Kidney (tissue), 14 donors: ENCODE measurements around the gene GPNMB. TPM values are rescaled to one million over a fixed set of nuclear protein-coding genes. Genes with fewer than 3 reads are reported as not detected.

Experiments
- DNase-seq, 5 donors: peaks; one replicate each; pipeline ENCODE4 v3.0.0-alpha.2; 2013 to 2020
- FAIRE-seq: peaks from 2 replicates; lab custom pipeline; 2012; peaks lifted over from hg19 to GRCh38; lab: Jason Lieb, UNC
- H3K27ac ChIP-seq, 2 donors: one replicate each; pipeline ENCODE4 v1.7.0; 2013; ENCODE audit warnings: low read depth in 2 of 2, low read length in 2 of 2, inconsistent platforms in 1 of 2
- H3K27me3 ChIP-seq: one replicate; pipeline ENCODE4 v1.7.1; 2013; ENCODE audit warnings: low read length, inconsistent platforms; ENCODE audit not compliant: control insufficient read depth, insufficient read depth
- H3K36me3 ChIP-seq, 3 donors: one replicate each; pipeline versions ENCODE4 v1.7.0 to v1.7.1; 2013; ENCODE audit warnings: low read length in 3 of 3, control low read depth in 1 of 3, inconsistent platforms in 1 of 3; ENCODE audit not compliant: insufficient read depth in 3 of 3, control insufficient read depth in 2 of 3
- H3K4me1 ChIP-seq, 3 donors: one replicate each; pipeline versions ENCODE4 v1.7.0 to v1.7.1; 2013; ENCODE audit warnings: low read length in 3 of 3, inconsistent platforms in 1 of 3, low read depth in 1 of 3; ENCODE audit not compliant: control insufficient read depth in 2 of 3, insufficient read depth in 2 of 3
- H3K4me3 ChIP-seq, 3 donors: one replicate each; pipeline versions ENCODE4 v1.7.0 to v1.8.1; 2013; ENCODE audit warnings: low read length in 3 of 3, control low read depth in 1 of 3, inconsistent platforms in 1 of 3
- H3K9ac ChIP-seq, 3 donors: one replicate each; pipeline versions ENCODE4 v1.7.0 to v1.7.1; 2013; ENCODE audit warnings: low read length in 3 of 3, control low read depth in 1 of 3, inconsistent platforms in 1 of 3
- H3K9me3 ChIP-seq, 3 donors: one replicate each; pipeline versions ENCODE4 v1.7.0 to v1.7.1; 2013; ENCODE audit warnings: low read length in 3 of 3, control low read depth in 1 of 3, inconsistent platforms in 1 of 3; ENCODE audit not compliant: control insufficient read depth in 2 of 3, insufficient read depth in 1 of 3
- intact Hi-C: fragments of 100-400 bp; cut with DNase I; formaldehyde crosslinking; loops from one replicate; pipeline ENCODE4 v1.11.1; 2022
- polyA plus RNA-seq: library from polyadenylated mRNA; stranded (reverse); fragments of 350-450 nt; fragmentation: Illumina TruSeq; extraction: RNeasy Lipid Tissue Mini Kit (QIAGEN cat#74804); gene quantifications from one replicate; pipeline ENCODE4 v1.2.3, GENCODE V29; 2014; ENCODE audit warnings: low read depth, low replicate concordance; ENCODE audit not compliant: insufficient read depth
- total RNA-seq: library from RNA; stranded (reverse); fragmentation: NEBNext Ultra II Directional; extraction: Animal tissue kit (Norgen Biotek cat#: 25700); gene quantifications from one replicate; pipeline ENCODE4 v1.2.1, GENCODE V29; 2021
- TF ChIP-seq, protein P1 (sequence below): IDR thresholded peaks from 3 replicates; pipeline ENCODE4 v1.5.1; 2012; ENCODE audit warnings: mild to moderate bottlenecking, moderate library complexity, borderline replicate concordance; ENCODE audit not compliant: insufficient read depth; ENCODE audit errors: extremely low read depth
- donor health status: control.
- donor health status: control.
- donor health status: control.
- donor health status: control.
- donor health status: control.
- donor health status: DM: yes; HTN: yes; CAD: no.
- donor health status: Normal renal cell carcinoma (clear cell type).

The GPNMB gene
- total and polyA plus RNA-seq, 2 donors from 2014 or later = 43.9 to 60.6 TPM

- no peak for FAIRE-seq
- intact Hi-C loops = no loop called here
- Histone ChIP-seq H3K9ac (no peak overlapping the region), H3K4me1 (no peaks in the 10 kb centered on the region), H3K27ac (no peak overlapping the region), H3K9me3 (no peaks in the 10 kb centered on the region), H3K27me3 (no peaks in the 10 kb centered on the region), H3K4me3 (no peak overlapping the region), H3K36me3 (no peaks in the 10 kb centered on the region)
- TF ChIP-seq, protein P1, sequence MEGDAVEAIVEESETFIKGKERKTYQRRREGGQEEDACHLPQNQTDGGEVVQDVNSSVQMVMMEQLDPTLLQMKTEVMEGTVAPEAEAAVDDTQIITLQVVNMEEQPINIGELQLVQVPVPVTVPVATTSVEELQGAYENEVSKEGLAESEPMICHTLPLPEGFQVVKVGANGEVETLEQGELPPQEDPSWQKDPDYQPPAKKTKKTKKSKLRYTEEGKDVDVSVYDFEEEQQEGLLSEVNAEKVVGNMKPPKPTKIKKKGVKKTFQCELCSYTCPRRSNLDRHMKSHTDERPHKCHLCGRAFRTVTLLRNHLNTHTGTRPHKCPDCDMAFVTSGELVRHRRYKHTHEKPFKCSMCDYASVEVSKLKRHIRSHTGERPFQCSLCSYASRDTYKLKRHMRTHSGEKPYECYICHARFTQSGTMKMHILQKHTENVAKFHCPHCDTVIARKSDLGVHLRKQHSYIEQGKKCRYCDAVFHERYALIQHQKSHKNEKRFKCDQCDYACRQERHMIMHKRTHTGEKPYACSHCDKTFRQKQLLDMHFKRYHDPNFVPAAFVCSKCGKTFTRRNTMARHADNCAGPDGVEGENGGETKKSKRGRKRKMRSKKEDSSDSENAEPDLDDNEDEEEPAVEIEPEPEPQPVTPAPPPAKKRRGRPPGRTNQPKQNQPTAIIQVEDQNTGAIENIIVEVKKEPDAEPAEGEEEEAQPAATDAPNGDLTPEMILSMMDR = no peak
- DNase-seq = no peak
Observed at GRCh38 chr7:23279819-23280525, 33.4 kb downstream of the GPNMB start.

DNA sequence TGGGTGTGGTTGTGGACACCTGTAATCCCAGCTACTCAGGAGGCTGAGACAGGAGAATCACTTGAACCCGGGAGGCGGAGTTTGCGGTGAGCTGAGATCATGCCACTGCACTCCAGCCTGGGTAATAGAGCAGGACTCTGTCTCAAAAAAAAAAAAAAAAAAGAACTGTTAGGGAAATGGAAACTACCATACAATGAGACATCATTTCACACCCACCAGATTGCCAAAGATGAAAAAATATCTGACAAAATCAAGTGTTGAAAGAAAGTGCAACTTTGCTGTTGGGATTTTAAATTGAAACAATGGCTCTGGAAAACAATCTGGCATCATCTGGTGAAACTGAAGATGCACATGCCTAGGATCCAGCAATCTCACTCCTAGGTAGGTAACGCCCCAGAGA, 36.5 kb downstream of the GPNMB start:
- Histone ChIP-seq H3K9me3 (no peaks in the 10 kb centered on the region), H3K9ac (no peak overlapping the region), H3K4me1 (no peaks in the 10 kb centered on the region), H3K36me3 (no peaks in the 10 kb centered on the region), H3K27me3 (no peaks in the 10 kb centered on the region), H3K27ac (no peak overlapping the region), H3K4me3 (no peak overlapping the region)
- TF ChIP-seq, protein P1 = no peak
- DNase-seq = no peak
- FAIRE-seq = no peak
- intact Hi-C loops = no loop called here

DNA sequence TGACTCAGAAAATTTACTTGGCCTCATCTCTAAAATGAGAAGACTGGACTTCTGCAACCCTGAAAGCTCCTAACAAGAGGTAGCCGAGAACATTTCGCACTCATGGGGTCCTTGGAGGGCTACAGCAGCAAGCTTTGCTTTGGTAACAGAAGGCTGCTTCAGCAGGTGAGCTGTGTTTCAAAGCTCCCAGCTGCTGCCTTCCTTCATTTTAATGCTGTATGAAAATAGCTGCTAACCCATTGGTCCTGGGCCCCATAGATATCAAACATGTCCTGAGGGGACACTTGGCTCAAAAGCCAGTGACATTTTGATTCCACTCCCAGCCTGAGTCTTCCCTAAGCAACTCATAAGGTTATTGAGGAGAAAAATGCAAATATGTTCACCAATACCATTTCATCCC, 38.3 kb downstream of the GPNMB start:
- Histone ChIP-seq H3K4me1 (no peaks in the 10 kb centered on the region), H3K4me3 (no peak overlapping the region), H3K27ac (no peak overlapping the region), H3K9ac (no peak overlapping the region), H3K27me3 (no peaks in the 10 kb centered on the region), H3K36me3 (no peaks in the 10 kb centered on the region), H3K9me3 (no peaks in the 10 kb centered on the region)
- DNase-seq (no peak), FAIRE-seq (no peak)
- TF ChIP-seq, protein P1 = no peak
- intact Hi-C loops = no loop called here
